Keratinocyte (primary cell): ENCODE measurements around the gene MORN5. TPM values are rescaled to one million over a fixed set of nuclear protein-coding genes. Genes with fewer than 3 reads are reported as not detected.

ENCODE experiments used
- DNase-seq: peaks from one replicate; pipeline ENCODE4 v3.0.0-alpha.2; 2011; ENCODE audit warnings: low read depth, missing footprints, low spot score
- FAIRE-seq: peaks from 2 replicates; lab custom pipeline; 2011; peaks lifted over from hg19 to GRCh38; lab: Jason Lieb, UNC
- H2AFZ ChIP-seq: 2 replicates; pipeline ENCODE4 v1.6.0; 2012; ENCODE audit warnings: low read length, control low read depth, inconsistent platforms; ENCODE audit not compliant: control insufficient read depth
- H3K27ac ChIP-seq: 2 replicates; pipeline ENCODE4 v1.5.1; 2011; ENCODE audit warnings: low read length; ENCODE audit not compliant: control insufficient read depth, insufficient read depth
- H3K27me3 ChIP-seq: 3 replicates; pipeline ENCODE4 v1.6.0; 2011; ENCODE audit warnings: low read length; ENCODE audit not compliant: control insufficient read depth, insufficient read depth; ENCODE audit errors: extremely low read depth
- H3K36me3 ChIP-seq, 2 experiments: 2 replicates in 1 of 2; 3 replicates in 1 of 2; pipeline ENCODE4 v1.5.1; 2011; ENCODE audit warnings: low read length in 2 of 2, mild to moderate bottlenecking in 1 of 2; ENCODE audit not compliant: control insufficient read depth in 2 of 2, insufficient read depth in 2 of 2; ENCODE audit errors: extremely low read depth in 1 of 2
- H3K4me1 ChIP-seq: 3 replicates; pipeline ENCODE4 v1.5.1; 2011; ENCODE audit warnings: low read length; ENCODE audit not compliant: control insufficient read depth, insufficient read depth; ENCODE audit errors: extremely low read depth
- H3K4me2 ChIP-seq: 3 replicates; pipeline ENCODE4 v1.6.0; 2011; ENCODE audit warnings: low read depth, low read length; ENCODE audit not compliant: control insufficient read depth, insufficient read depth; ENCODE audit errors: extremely low read depth
- H3K4me3 ChIP-seq, 3 experiments: fragments of 200-600 bp in 1 of 3; sonication (generic) in 1 of 3; 2 replicates in 2 of 3; 3 replicates in 1 of 3; pipeline ENCODE4 v1.5.1; 2011 to 2016; ENCODE audit warnings: low read length in 3 of 3, mild to moderate bottlenecking in 3 of 3, control low read depth in 2 of 3, inconsistent platforms in 1 of 3, low read depth in 1 of 3, mixed read lengths in 1 of 3, mixed run types in 1 of 3, moderate library complexity in 1 of 3; ENCODE audit not compliant: control insufficient read depth in 2 of 3, insufficient read depth in 2 of 3; ENCODE audit errors: extremely low read depth in 1 of 3
- H3K79me2 ChIP-seq: 2 replicates; pipeline ENCODE4 v1.6.0; 2012; ENCODE audit warnings: low read length; ENCODE audit not compliant: control insufficient read depth, insufficient read depth
- H3K9ac ChIP-seq: 3 replicates; pipeline ENCODE4 v1.6.0; 2011; ENCODE audit warnings: low read length; ENCODE audit not compliant: control insufficient read depth, insufficient read depth; ENCODE audit errors: extremely low read depth
- H3K9me1 ChIP-seq: 3 replicates; pipeline ENCODE4 v1.6.0; 2011; ENCODE audit warnings: low read length; ENCODE audit not compliant: control insufficient read depth, insufficient read depth; ENCODE audit errors: extremely low read depth
- H3K9me3 ChIP-seq: 2 replicates; pipeline ENCODE4 v1.5.1; 2012; ENCODE audit warnings: low read depth, low read length; ENCODE audit not compliant: control insufficient read depth
- H4K20me1 ChIP-seq: 3 replicates; pipeline ENCODE4 v1.6.0; 2011; ENCODE audit warnings: low read length; ENCODE audit not compliant: control insufficient read depth, insufficient read depth; ENCODE audit errors: extremely low read depth
- CTCF ChIP-seq, 3 experiments: IDR thresholded peaks in 1 of 3; conservative IDR thresholded peaks in 1 of 3; optimal IDR thresholded peaks in 1 of 3; 2 replicates in 2 of 3; 3 replicates in 1 of 3; pipeline versions ENCODE3 to v1.5.1; 2011; ENCODE audit warnings: low read length in 3 of 3, mild to moderate bottlenecking in 3 of 3, moderate library complexity in 2 of 3, control low read depth in 1 of 3, inconsistent platforms in 1 of 3; ENCODE audit not compliant: insufficient read depth in 2 of 3; ENCODE audit errors: extremely low read depth in 1 of 3
- EZH2 ChIP-seq: IDR thresholded peaks from one replicate; pipeline ENCODE4 v1.6.1; 2012; ENCODE audit warnings: inconsistent platforms, mild to moderate bottlenecking, low read length, moderate library complexity
- dilution Hi-C: fragments of 300-500 bp; cut with MboI; formaldehyde crosslinking; loops from one replicate; pipeline ENCODE4 v1.7.0; 2020; ENCODE audit warnings: low sequenced_read_pairs; ENCODE audit not compliant: extremely low pct_ligation_motif_present
- polyA plus RNA-seq, 5 experiments: library from polyadenylated mRNA; depleted of rRNA in 3 of 5; stranded (reverse) in 3 of 5; stranded (forward) in 1 of 5; unstranded in 1 of 5; fragments of >200 nt; gene quantifications; 1 replicate in 1 of 5; 2 replicates in 3 of 5; 3 replicates in 1 of 5; pipeline versions ENCODE4 v1.2.1 to v1.2.3, GENCODE V29; 2011 to 2012; ENCODE audit warnings: missing spikeins in 2 of 5, low read depth in 1 of 5, low replicate concordance in 1 of 5

The MORN5 gene
- polyA plus RNA-seq, 1 donor (not counting 4 experiments of a cell fraction or from before 2014, with no cell fraction given) = not detected

- no peaks in the 10 kb centered on the region for H4K20me1 ChIP-seq
- dilution Hi-C loops = no loop called here
- no peaks in the 10 kb centered on the region for H3K9me1 ChIP-seq
- H3K9ac ChIP-seq = no peak overlapping the region
- H3K27ac ChIP-seq = no peak overlapping the region
- TF ChIP-seq EZH2 (no peak), CTCF (optimal IDR thresholded peaks at IDR 0.05 in 1 of 3, IDR thresholded peaks at IDR 0.05 in 1 of 3, conservative IDR thresholded peaks at IDR 0.05 in 1 of 3; ENCODE audit: extremely low read depth in 1 of 3, insufficient read depth in 2 of 3, low read length in 3 of 3) (no peak)
- DNase-seq = no peak
- no peak overlapping the region for H2AFZ ChIP-seq
- peaks cover 39% of the 10 kb centered on the region for H3K27me3 ChIP-seq
- H3K4me2 ChIP-seq = no peak overlapping the region
- H3K4me3 ChIP-seq = no peak overlapping the region
- FAIRE-seq = no peak
- H3K4me1 ChIP-seq = no peaks in the 10 kb centered on the region
- no peaks in the 10 kb centered on the region for H3K36me3 ChIP-seq
- H3K79me2 ChIP-seq = no peaks in the 10 kb centered on the region
- H3K9me3 ChIP-seq = no peaks in the 10 kb centered on the region
Observed at GRCh38 chr9:122234022-122234748, 74.5 kb downstream of the MORN5 start.

GRCh38 chr9:122236681-122237080 lies 77.0 kb downstream of the MORN5 start:
- FAIRE-seq (no peak), DNase-seq (no peak)
- Histone ChIP-seq H3K9me3 (no peaks in the 10 kb centered on the region), H3K4me1 (no peaks in the 10 kb centered on the region), H3K27me3 (peaks cover 15% of the 10 kb centered on the region), H3K79me2 (no peaks in the 10 kb centered on the region), H3K36me3 (peaks cover 3 to 6% of the 10 kb centered on the region in 2 experiments), H3K27ac (no peak overlapping the region), H3K4me2 (no peak overlapping the region), H3K4me3 (no peak overlapping the region), H4K20me1 (no peaks in the 10 kb centered on the region), H3K9me1 (no peaks in the 10 kb centered on the region), H3K9ac (no peak overlapping the region), H2AFZ (no peak overlapping the region)
- dilution Hi-C loops = no loop called here
- no peak for TF ChIP-seq EZH2
- no peak for TF ChIP-seq CTCF (optimal IDR thresholded peaks at IDR 0.05 in 1 of 3, IDR thresholded peaks at IDR 0.05 in 1 of 3, conservative IDR thresholded peaks at IDR 0.05 in 1 of 3; ENCODE audit: extremely low read depth in 1 of 3, insufficient read depth in 2 of 3, low read length in 3 of 3)
